H1 (cell line): Measurements from ENCODE around the gene NELL1. TPM values are rescaled to one million over a fixed set of nuclear protein-coding genes. Genes with fewer than 3 reads are reported as not detected.

Source experiments
- CHD1 ChIP-seq: IDR thresholded peaks from 2 replicates; pipeline ENCODE4 v1.6.1; 2012; ENCODE audit warnings: low read depth, low read length, improper control_type of control experiment
- EGR1 ChIP-seq: IDR thresholded peaks from 2 replicates; pipeline ENCODE4 v1.6.1; 2011; ENCODE audit warnings: low read depth, low read length, borderline replicate concordance
- polyA plus RNA-seq, 7 experiments: library from polyadenylated mRNA; depleted of rRNA in 3 of 7; stranded (reverse) in 5 of 7; unstranded in 2 of 7; fragments of >200 nt in 5 of 7; fragments of 200-250 nt in 2 of 7; gene quantifications; 1 replicate in 5 of 7; 2 replicates in 1 of 7; 4 replicates in 1 of 7; pipeline versions ENCODE4 v1.2.1 to v1.2.3, GENCODE V29; 2011 to 2013; ENCODE audit warnings: missing spikeins in 2 of 7, mixed read lengths in 2 of 7
- total RNA-seq: library from RNA; stranded (reverse); fragmentation: NEBNext Ultra II Directional; extraction: Animal tissue kit (Norgen Biotek cat#: 25700); gene quantifications from 2 replicates; pipeline ENCODE4 v1.2.1, GENCODE V29; 2021
- TF ChIP-seq, protein P1 (sequence below): fragments of 300-600 bp; sonication (generic); IDR thresholded peaks from 2 replicates; pipeline ENCODE4 v1.7.1; 2012; ENCODE audit warnings: low read length, moderate library complexity, mild to moderate bottlenecking, inconsistent platforms; ENCODE audit not compliant: insufficient replicate concordance

The NELL1 gene
- total and polyA plus RNA-seq, 2 of the 8 experiments (the other 6 are each of a cell fraction or from before 2014, with no cell fraction given): 0.21 TPM; not detected in 1

DNA sequence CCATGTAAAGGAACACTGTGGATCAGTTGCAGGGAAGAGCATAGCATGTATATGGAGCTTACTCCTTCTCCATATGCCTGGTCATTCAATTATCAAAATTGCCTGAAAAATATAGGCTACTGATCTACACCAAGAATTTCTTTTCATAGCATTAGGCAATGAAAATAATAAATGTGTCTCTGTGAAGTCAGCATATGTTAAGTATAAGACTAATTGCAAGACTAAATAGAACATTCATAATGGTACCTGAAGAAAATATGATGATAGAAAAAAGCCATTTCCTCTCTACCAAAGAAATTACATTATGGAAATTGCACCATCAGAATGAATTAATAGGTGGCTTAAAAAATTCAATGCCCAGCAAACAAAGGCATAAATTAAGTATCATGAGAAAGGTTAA, 584.7 kb downstream of the NELL1 start (continued):
- TF ChIP-seq, protein P1, sequence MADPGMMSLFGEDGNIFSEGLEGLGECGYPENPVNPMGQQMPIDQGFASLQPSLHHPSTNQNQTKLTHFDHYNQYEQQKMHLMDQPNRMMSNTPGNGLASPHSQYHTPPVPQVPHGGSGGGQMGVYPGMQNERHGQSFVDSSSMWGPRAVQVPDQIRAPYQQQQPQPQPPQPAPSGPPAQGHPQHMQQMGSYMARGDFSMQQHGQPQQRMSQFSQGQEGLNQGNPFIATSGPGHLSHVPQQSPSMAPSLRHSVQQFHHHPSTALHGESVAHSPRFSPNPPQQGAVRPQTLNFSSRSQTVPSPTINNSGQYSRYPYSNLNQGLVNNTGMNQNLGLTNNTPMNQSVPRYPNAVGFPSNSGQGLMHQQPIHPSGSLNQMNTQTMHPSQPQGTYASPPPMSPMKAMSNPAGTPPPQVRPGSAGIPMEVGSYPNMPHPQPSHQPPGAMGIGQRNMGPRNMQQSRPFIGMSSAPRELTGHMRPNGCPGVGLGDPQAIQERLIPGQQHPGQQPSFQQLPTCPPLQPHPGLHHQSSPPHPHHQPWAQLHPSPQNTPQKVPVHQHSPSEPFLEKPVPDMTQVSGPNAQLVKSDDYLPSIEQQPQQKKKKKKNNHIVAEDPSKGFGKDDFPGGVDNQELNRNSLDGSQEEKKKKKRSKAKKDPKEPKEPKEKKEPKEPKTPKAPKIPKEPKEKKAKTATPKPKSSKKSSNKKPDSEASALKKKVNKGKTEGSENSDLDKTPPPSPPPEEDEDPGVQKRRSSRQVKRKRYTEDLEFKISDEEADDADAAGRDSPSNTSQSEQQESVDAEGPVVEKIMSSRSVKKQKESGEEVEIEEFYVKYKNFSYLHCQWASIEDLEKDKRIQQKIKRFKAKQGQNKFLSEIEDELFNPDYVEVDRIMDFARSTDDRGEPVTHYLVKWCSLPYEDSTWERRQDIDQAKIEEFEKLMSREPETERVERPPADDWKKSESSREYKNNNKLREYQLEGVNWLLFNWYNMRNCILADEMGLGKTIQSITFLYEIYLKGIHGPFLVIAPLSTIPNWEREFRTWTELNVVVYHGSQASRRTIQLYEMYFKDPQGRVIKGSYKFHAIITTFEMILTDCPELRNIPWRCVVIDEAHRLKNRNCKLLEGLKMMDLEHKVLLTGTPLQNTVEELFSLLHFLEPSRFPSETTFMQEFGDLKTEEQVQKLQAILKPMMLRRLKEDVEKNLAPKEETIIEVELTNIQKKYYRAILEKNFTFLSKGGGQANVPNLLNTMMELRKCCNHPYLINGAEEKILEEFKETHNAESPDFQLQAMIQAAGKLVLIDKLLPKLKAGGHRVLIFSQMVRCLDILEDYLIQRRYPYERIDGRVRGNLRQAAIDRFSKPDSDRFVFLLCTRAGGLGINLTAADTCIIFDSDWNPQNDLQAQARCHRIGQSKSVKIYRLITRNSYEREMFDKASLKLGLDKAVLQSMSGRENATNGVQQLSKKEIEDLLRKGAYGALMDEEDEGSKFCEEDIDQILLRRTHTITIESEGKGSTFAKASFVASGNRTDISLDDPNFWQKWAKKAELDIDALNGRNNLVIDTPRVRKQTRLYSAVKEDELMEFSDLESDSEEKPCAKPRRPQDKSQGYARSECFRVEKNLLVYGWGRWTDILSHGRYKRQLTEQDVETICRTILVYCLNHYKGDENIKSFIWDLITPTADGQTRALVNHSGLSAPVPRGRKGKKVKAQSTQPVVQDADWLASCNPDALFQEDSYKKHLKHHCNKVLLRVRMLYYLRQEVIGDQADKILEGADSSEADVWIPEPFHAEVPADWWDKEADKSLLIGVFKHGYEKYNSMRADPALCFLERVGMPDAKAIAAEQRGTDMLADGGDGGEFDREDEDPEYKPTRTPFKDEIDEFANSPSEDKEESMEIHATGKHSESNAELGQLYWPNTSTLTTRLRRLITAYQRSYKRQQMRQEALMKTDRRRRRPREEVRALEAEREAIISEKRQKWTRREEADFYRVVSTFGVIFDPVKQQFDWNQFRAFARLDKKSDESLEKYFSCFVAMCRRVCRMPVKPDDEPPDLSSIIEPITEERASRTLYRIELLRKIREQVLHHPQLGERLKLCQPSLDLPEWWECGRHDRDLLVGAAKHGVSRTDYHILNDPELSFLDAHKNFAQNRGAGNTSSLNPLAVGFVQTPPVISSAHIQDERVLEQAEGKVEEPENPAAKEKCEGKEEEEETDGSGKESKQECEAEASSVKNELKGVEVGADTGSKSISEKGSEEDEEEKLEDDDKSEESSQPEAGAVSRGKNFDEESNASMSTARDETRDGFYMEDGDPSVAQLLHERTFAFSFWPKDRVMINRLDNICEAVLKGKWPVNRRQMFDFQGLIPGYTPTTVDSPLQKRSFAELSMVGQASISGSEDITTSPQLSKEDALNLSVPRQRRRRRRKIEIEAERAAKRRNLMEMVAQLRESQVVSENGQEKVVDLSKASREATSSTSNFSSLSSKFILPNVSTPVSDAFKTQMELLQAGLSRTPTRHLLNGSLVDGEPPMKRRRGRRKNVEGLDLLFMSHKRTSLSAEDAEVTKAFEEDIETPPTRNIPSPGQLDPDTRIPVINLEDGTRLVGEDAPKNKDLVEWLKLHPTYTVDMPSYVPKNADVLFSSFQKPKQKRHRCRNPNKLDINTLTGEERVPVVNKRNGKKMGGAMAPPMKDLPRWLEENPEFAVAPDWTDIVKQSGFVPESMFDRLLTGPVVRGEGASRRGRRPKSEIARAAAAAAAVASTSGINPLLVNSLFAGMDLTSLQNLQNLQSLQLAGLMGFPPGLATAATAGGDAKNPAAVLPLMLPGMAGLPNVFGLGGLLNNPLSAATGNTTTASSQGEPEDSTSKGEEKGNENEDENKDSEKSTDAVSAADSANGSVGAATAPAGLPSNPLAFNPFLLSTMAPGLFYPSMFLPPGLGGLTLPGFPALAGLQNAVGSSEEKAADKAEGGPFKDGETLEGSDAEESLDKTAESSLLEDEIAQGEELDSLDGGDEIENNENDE: no peak
- TF ChIP-seq CHD1: no peak
- TF ChIP-seq EGR1: no peak
